Naive thymus-derived CD8-positive, alpha-beta T cell (primary cell): ENCODE measurements around the gene GDF7. TPM values are rescaled to one million over a fixed set of nuclear protein-coding genes. Genes with fewer than 3 reads are reported as not detected.

Experiments
- ATAC-seq, 2 donors: fragments of 150-1000 bp; cut with Tn5 transposase in 1 of 2; sonication (Bioruptor Pico), chemical (Tn5 transposase) in 1 of 2; 1 replicate in 1 of 2; 2 replicates in 1 of 2; pipeline ENCODE4 v1.10.0; 2021; ENCODE audit warnings: mild to moderate bottlenecking in 2 of 2, moderate library complexity in 2 of 2
- POLR2A ChIA-PET: fragments of 350-600 bp; sonication (Branson Sonifier 250); formaldehyde crosslinking; loops from one replicate; lab custom pipeline; 2021; ENCODE audit warnings: antibody characterized with exemption; lab: Charles Lee
- DNase-seq, 10 donors: peaks; one replicate each; pipeline versions ENCODE4 v3.0.0 to v3.0.0-alpha.2; 2020 to 2022
- H3K27ac Mint-ChIP-seq, 10 donors: one replicate each; pipeline ENCODE4 v1.8.0; 2020 to 2022; ENCODE audit warnings: mild to moderate bottlenecking in 10 of 10, mixed read lengths in 10 of 10, moderate library complexity in 4 of 10, inconsistent platforms in 1 of 10
- H3K27me3 Mint-ChIP-seq, 5 donors: one replicate each; pipeline ENCODE4 v1.8.0; 2021 to 2022; ENCODE audit warnings: mixed read lengths in 5 of 5
- H3K36me3 Mint-ChIP-seq, 3 donors: one replicate each; pipeline ENCODE4 v1.8.0; 2020 to 2022; ENCODE audit warnings: mixed read lengths in 3 of 3, mild to moderate bottlenecking in 2 of 3, inconsistent platforms in 1 of 3
- H3K4me1 Mint-ChIP-seq, 4 donors: one replicate each; pipeline ENCODE4 v1.8.0; 2021 to 2022; ENCODE audit warnings: mixed read lengths in 4 of 4
- H3K4me3 Mint-ChIP-seq, 10 donors: one replicate each; pipeline ENCODE4 v1.8.0; 2020 to 2022; ENCODE audit warnings: mild to moderate bottlenecking in 10 of 10, mixed read lengths in 10 of 10, moderate library complexity in 6 of 10, inconsistent platforms in 1 of 10
- H3K9me3 Mint-ChIP-seq, 9 donors: one replicate each; pipeline ENCODE4 v1.8.0; 2020 to 2022; ENCODE audit warnings: mixed read lengths in 9 of 9, mild to moderate bottlenecking in 3 of 9, inconsistent platforms in 1 of 9, moderate library complexity in 1 of 9
- polyA plus RNA-seq, 3 donors: library from polyadenylated mRNA; unstranded; fragments of 300-500 nt; fragmentation: Illumina TruSeq; gene quantifications; one replicate each; pipeline ENCODE4 v1.2.3, GENCODE V29; 2021
- total RNA-seq, 8 experiments: library from RNA in 2 of 8; stranded (reverse) in 2 of 8; gene quantifications; one replicate each; pipeline ENCODE4 v1.2.3 and lab custom pipeline; 2021 to 2026

GDF7 gene
- total and polyA plus RNA-seq, 5 experiments from 2014 or later = 0.05 TPM; not detected in 2

DNA sequence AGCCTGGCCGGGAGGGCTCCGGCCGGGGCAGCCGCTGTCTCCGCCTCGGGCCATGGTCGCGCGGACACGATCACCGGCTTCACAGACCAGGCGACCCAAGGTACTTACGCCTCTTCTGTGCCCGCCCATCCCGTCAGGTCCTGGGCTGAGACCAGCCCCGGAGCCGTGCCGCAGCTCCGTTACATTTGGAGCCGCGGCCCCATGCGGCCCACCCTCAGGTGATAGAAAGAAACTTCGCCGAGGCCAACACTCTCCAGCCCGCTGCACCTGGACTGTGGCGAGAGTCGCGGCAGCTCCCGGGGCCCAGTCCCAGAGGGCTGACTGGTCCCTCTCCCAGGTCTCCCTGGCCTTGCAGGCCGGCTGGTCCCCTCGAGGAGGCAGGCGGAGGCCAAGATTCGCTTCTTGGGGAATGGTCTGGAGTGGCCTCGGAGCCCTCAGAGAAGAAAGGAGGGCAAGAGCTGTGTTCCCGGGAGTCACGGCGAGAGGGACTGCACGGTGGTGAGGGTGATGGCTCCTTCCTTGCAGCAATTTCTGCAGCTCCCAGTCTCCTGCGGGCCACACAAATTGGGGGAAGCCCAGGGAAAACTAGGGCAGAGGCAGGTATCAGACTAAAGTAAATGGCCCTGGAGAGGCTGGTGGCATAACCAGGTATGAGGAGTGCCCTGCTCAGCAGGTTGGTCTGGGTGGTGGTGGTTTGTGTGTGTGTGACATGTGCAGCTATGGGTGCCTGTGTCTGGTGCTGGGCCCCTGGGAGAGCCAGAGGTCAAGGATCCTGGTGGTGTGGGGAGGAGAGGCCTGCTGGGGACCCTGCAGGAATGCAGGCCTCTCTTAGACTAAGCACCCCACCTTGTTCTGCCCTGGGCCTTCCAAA, 822 bp downstream of the GDF7 start:
- ATAC-seq (no peak), DNase-seq (peak in 1 of 10 donors; percentile 54)
- no peaks in the 10 kb centered on the region for H3K36me3 Mint-ChIP-seq
- H3K9me3 Mint-ChIP-seq = no peaks in the 10 kb centered on the region
- peaks cover 9 to 37% (median 21%) of the 10 kb centered on the region in 4 donors for H3K4me1 Mint-ChIP-seq
- POLR2A ChIA-PET = interaction anchor here (0.9 kb wide), 1 partner anchor 17 kb away, joined by 3 read pairs; the partner anchor contains the start of gene HS1BP3
- peak overlapping the region; percentile 38 to 76 (median 65) for H3K4me3 Mint-ChIP-seq
- H3K27me3 Mint-ChIP-seq = peaks cover 18 to 86% (median 54%) of the 10 kb centered on the region in 5 donors
- no peak overlapping the region for H3K27ac Mint-ChIP-seq

DNA sequence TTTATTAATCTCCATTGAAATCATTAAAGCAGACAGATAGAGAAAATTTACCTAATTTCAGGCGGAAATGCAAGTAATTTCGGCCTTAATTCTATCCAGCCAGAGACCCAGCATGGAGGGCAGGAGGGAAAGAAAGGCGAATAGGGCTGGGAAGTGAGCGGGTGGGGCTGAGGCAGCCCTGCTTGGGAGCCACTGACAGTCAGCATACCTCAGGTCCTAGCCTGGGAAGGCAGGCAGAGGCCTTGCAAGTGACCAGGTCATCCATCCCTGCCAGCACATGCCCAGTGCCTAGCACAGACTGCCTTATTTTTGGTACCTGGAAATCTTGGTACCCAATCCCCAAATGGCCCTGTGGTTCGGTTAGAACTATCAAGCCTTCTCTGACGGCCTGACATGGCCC, 1.5 kb downstream of the GDF7 start:
- peak overlapping the region; percentile 38 to 76 (median 65) for H3K4me3 Mint-ChIP-seq

DNA sequence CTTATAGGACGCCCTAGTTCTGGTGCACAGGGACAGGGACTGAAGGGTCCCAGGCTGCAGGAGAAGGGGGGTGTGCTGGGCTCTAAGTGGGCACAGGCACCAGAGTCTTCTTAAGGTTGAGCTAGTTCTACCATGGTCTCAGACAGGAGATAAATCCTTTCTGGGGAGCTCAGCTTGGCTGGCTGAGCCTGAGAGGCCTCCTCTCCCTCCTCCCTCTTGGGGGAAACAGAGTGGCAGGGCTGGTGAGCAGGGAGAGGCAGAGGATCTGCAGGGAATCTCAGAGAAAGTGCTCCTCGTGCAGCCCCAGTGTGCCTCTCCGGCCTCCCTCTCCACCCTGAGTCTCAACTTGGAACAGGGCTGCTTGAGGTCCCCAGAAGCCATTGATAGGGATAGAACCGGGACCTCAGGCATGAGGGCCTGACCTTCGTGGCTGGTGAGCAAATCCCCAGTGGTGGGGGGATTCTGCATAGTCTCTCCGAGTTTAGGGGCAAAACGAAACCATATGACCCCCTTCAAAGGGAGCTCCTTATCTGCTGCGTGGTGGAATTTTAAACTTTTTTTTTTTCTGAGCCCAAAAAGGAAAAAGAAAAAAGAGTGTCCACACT, 2.0 kb downstream of the GDF7 start:
- H3K9me3 Mint-ChIP-seq = no peaks in the 10 kb centered on the region
- peaks cover 9 to 37% (median 21%) of the 10 kb centered on the region in 4 donors for H3K4me1 Mint-ChIP-seq
- POLR2A ChIA-PET = no interaction called here
- peak overlapping the region in 1 of 10 donors; percentile 18 for H3K27ac Mint-ChIP-seq
- H3K36me3 Mint-ChIP-seq = no peaks in the 10 kb centered on the region
- peak overlapping the region in 9 of 10 donors; percentile 3 to 69 (median 47) for H3K4me3 Mint-ChIP-seq
- DNase-seq (peak in 1 of 10 donors; percentile 57), ATAC-seq (no peak)
- H3K27me3 Mint-ChIP-seq = peaks cover 14 to 87% (median 52%) of the 10 kb centered on the region in 5 donors

More for the DNA sequence above, 1.5 kb downstream of the GDF7 start:
- Mint-ChIP-seq H3K9me3 (no peaks in the 10 kb centered on the region), H3K36me3 (no peaks in the 10 kb centered on the region), H3K4me1 (peaks cover 9 to 37% (median 21%) of the 10 kb centered on the region in 4 donors), H3K27me3 (peaks cover 18 to 87% (median 53%) of the 10 kb centered on the region in 5 donors), H3K27ac (no peak overlapping the region)
- DNase-seq (peak in 1 of 10 donors; percentile 30), ATAC-seq (no peak)
- POLR2A ChIA-PET = interaction anchor here (0.9 kb wide), 1 partner anchor 17 kb away, joined by 3 read pairs; the partner anchor contains the start of gene HS1BP3

DNA sequence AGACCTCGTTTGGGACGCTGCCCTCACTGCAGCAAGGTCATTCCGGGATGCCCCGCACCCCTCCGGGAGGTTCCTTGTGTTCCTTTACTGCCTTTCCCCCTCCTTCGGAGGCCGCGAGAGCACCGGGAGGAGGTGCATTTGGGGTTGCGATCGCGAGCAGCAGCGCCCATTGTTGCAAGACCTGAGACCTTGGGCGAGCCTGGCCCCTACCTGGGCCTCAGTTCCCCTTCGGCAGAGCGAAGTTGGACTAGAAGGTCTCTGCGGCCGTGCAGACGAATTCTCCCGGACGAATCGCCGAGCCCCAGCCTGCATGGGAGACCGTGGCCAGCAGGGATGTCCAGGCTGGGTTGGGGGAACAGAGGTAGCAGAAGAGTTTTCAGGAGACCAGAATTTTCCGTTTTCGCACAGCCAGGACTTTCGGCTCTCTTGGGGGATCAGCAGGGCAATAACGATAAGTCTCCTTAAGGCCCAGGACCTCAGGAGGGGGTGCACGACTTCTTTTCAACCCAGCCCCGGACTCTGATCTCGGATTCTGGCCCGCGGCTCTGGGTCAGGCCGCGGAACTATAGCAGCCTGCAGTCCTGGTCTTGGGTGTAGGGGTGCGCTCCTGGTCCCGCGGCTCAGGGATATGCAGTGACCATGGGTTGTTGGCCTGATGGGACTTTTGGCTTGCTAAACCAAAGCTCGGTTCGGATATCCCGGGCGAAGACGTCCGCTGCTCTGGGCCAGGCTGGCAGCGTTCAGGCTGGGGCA, 2.8 kb downstream of the GDF7 start:
- H3K4me3 Mint-ChIP-seq = peak overlapping the region in 9 of 10 donors; percentile 30 to 69 (median 49)
- ATAC-seq (no peak), DNase-seq (peak in 1 of 10 donors; percentile 55)
- H3K27ac Mint-ChIP-seq = peak overlapping the region in 1 of 10 donors; percentile 18
- no peaks in the 10 kb centered on the region for H3K36me3 Mint-ChIP-seq
- H3K27me3 Mint-ChIP-seq = peaks cover 12 to 81% (median 45%) of the 10 kb centered on the region in 5 donors
- no peaks in the 10 kb centered on the region for H3K9me3 Mint-ChIP-seq
- POLR2A ChIA-PET = no interaction called here
- H3K4me1 Mint-ChIP-seq = peaks cover 9 to 37% (median 21%) of the 10 kb centered on the region in 4 donors

DNA sequence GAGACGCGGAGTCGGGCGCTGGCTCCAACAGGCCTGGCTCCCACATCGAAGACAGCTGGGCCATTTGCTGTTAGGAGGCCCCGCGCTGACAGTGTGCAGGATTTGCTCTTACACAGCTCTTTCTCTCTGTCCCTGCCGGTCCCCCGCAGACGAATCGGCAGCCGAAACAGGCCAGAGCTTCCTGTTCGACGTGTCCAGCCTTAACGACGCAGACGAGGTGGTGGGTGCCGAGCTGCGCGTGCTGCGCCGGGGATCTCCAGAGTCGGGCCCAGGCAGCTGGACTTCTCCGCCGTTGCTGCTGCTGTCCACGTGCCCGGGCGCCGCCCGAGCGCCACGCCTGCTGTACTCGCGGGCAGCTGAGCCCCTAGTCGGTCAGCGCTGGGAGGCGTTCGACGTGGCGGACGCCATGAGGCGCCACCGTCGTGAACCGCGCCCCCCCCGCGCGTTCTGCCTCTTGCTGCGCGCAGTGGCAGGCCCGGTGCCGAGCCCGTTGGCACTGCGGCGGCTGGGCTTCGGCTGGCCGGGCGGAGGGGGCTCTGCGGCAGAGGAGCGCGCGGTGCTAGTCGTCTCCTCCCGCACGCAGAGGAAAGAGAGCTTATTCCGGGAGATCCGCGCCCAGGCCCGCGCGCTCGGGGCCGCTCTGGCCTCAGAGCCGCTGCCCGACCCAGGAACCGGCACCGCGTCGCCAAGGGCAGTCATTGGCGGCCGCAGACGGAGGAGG, 3.5 kb downstream of the GDF7 start:
- peak overlapping the region in 2 of 10 donors; percentile 6 to 11 for H3K4me3 Mint-ChIP-seq
- peaks cover 7 to 73% (median 40%) of the 10 kb centered on the region in 5 donors for H3K27me3 Mint-ChIP-seq

DNA sequence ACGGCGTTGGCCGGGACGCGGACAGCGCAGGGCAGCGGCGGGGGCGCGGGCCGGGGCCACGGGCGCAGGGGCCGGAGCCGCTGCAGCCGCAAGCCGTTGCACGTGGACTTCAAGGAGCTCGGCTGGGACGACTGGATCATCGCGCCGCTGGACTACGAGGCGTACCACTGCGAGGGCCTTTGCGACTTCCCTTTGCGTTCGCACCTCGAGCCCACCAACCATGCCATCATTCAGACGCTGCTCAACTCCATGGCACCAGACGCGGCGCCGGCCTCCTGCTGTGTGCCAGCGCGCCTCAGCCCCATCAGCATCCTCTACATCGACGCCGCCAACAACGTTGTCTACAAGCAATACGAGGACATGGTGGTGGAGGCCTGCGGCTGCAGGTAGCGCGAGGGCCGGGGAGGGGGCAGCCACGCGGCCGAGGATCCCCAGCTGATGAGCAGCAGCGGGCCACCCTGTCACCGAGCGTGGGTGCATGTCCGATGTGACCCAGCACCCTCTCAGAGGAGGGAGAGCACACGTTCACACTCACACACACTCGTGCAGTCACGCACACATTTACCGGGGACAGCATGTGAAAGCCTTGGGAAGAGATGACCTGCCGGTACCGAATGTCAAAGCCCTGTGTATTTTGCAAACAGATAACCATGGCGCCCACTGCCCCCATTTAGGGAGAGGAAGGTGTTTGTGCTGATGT, 4.2 kb downstream of the GDF7 start:
- Mint-ChIP-seq H3K27ac (no peak overlapping the region), H3K4me1 (peaks cover 6 to 29% (median 21%) of the 10 kb centered on the region in 4 donors), H3K4me3 (peak overlapping the region in 4 of 10 donors; percentile 9 to 41 (median 31)), H3K36me3 (no peaks in the 10 kb centered on the region), H3K9me3 (no peaks in the 10 kb centered on the region), H3K27me3 (peaks cover 5 to 66% (median 39%) of the 10 kb centered on the region in 5 donors)
- peak in 1 of 10 donors; percentile 54 for DNase-seq
- POLR2A ChIA-PET = no interaction called here
- ATAC-seq = no peak

More for the DNA sequence above, 3.5 kb downstream of the GDF7 start:
- H3K36me3 Mint-ChIP-seq = no peaks in the 10 kb centered on the region
- ATAC-seq (no peak), DNase-seq (peak in 1 of 10 donors; percentile 57)
- peaks cover 7 to 34% (median 21%) of the 10 kb centered on the region in 4 donors for H3K4me1 Mint-ChIP-seq
- H3K27ac Mint-ChIP-seq = no peak overlapping the region
- POLR2A ChIA-PET = no interaction called here
- no peaks in the 10 kb centered on the region for H3K9me3 Mint-ChIP-seq

DNA sequence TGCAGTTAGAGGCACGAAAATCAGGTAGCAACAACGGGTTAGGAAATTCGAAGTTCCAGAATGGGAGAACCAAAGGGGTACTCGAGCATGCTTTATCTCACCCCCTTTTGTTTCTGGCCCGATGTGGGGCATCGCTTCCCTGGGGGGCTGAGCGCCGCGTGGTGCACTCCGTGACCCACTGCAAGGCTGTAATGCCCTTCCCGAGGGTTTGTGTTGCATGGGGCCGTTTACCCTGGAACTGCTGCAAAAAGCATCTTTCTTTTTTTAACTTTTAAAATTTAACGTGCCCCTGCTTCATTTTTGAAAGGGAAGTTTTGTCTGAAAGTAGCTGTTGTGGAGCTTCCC, 4.8 kb downstream of the GDF7 start:
- ATAC-seq = no peak
- no peak for DNase-seq
- POLR2A ChIA-PET = no interaction called here
- no peaks in the 10 kb centered on the region for H3K9me3 Mint-ChIP-seq
- H3K4me3 Mint-ChIP-seq = peak overlapping the region in 2 of 10 donors; percentile 28 to 41
- no peak overlapping the region for H3K27ac Mint-ChIP-seq
- H3K4me1 Mint-ChIP-seq = peaks cover 5 to 29% (median 19%) of the 10 kb centered on the region in 4 donors
- no peaks in the 10 kb centered on the region for H3K36me3 Mint-ChIP-seq
- peaks cover 3 to 62% (median 36%) of the 10 kb centered on the region in 5 donors for H3K27me3 Mint-ChIP-seq

DNA sequence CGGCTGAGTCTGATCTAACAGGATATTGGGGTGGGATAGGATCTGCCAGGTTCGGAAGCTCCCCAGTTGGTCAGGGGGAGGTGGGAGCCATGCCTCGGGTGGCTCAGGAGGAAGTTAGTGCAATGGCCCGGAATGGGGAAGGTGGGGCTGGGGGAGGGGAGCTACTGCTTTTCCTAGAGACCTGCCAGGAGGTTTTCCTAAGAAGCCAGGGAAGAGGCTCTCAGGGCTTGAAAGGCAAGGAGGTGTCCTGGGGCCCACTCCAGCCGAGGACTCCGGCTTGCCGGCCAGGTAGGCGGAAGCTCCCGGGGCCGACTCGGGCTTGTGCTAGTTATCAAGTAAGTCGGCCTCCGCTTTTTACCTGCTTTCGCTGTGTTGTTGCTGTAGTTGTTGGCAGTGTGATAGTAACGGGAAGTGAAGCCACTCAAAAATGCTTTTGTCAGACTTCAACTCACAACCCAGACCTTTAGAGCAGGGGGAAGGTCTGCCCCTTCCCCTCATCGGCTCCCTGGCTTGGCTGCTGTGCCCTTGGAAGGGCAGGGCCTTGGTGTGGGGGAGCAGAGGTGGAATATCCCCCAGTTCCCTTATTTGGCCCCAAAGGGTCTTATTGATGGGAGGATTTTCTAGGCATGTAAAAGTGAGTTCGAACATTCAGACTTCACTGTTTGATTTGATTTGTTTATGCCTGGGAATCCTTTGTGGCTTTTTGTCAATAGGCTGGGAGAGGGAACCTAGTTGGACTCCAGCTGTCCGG, 5.4 kb downstream of the GDF7 start:
- peak overlapping the region in 1 of 10 donors; percentile 56 for H3K27ac Mint-ChIP-seq
- no peaks in the 10 kb centered on the region for H3K36me3 Mint-ChIP-seq
- ATAC-seq (no peak), DNase-seq (peak in 1 of 10 donors; percentile 38)
- POLR2A ChIA-PET = no interaction called here
- H3K27me3 Mint-ChIP-seq = peaks cover 3 to 62% (median 36%) of the 10 kb centered on the region in 5 donors
- peaks cover 5 to 34% (median 19%) of the 10 kb centered on the region in 4 donors for H3K4me1 Mint-ChIP-seq
- H3K4me3 Mint-ChIP-seq = peak overlapping the region in 2 of 10 donors; percentile 24 to 45
- H3K9me3 Mint-ChIP-seq = no peaks in the 10 kb centered on the region

DNA sequence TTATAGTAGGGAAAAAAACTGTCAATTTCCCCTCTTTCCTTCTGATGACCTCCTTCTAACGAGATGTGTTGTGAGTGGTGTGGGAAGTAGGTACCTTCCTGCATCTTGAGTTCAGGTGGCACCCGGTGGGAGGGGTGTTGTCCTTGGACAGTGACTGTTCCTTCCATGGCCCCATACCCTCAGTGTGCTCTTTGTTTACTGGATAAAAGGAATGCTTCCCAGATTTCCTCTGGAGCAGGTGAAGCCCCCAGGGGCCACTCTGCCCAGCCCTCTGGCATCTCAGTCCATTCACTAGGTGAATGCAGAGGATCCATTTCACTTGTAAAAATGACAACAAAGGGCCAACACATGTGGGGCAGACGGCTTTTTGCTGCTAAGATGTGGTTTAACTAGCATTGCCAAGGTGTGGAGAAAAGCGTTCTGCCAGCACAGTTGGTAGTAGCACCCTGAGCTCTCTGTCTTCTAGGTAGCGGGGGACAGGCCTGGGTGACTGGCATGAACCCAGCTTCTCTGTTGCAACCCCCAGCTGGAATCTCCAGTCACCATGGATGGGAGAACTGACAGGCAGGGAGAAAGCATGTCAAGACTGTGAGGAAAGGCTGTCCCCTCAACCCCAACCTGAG, 6.9 kb downstream of the GDF7 start:
- POLR2A ChIA-PET = interaction anchor here (1.1 kb wide), 1 partner anchor 23 kb away, joined by 3 read pairs; the partner anchor contains the start of gene HS1BP3
- DNase-seq (peak in 1 of 10 donors; percentile 21), ATAC-seq (no peak)
- no peaks in the 10 kb centered on the region for H3K9me3 Mint-ChIP-seq
- peaks cover 0 to 29% (median 17%) of the 10 kb centered on the region in 4 donors for H3K4me1 Mint-ChIP-seq
- H3K4me3 Mint-ChIP-seq = no peak overlapping the region
- no peak overlapping the region for H3K27ac Mint-ChIP-seq
- H3K27me3 Mint-ChIP-seq = peaks cover 0 to 48% (median 28%) of the 10 kb centered on the region in 5 donors
- no peaks in the 10 kb centered on the region for H3K36me3 Mint-ChIP-seq

DNA sequence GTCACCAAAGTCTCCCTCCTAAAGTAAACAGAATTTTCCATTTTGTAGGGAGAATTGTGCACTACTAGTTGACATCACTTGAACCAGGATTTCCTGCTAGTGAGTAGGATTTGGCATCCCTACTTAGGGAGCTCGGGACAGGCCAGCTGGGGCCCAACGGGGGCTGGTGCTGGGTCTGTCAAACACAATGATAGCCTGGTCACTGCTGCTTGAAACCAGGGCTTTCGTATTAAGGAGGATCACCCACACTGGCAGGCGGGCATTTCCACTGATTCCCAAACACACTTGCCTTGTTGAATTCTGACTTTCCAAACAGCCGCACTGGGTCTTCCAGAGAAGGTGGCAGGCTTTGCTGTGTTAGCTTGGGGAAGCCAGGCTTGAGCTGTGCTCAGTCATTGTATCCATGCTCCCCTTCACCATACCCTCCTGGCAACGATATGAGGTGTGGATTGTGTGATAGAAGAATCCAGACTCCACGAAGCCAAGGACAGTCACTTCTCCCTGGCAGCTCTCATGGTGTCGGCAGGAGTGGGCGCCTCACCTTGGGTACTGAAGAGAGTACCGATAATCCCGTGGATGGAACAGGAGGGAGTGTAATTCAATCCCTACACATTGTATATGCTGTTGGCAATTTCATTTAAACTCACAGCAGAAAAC, 7.5 kb downstream of the GDF7 start:
- DNase-seq (peak in 1 of 10 donors; percentile 47), ATAC-seq (no peak)
- no peak overlapping the region for H3K4me3 Mint-ChIP-seq
- H3K4me1 Mint-ChIP-seq = peaks cover 0 to 27% (median 14%) of the 10 kb centered on the region in 4 donors
- H3K36me3 Mint-ChIP-seq = peaks cover 0 to 3% (median 0%) of the 10 kb centered on the region in 3 donors
- H3K27ac Mint-ChIP-seq = peak overlapping the region in 1 of 10 donors; percentile 63
- no peaks in the 10 kb centered on the region for H3K9me3 Mint-ChIP-seq
- H3K27me3 Mint-ChIP-seq = peaks cover 0 to 42% (median 21%) of the 10 kb centered on the region in 5 donors
- POLR2A ChIA-PET = interaction anchor here (1.1 kb wide), 1 partner anchor 23 kb away, joined by 3 read pairs; the partner anchor contains the start of gene HS1BP3
